Natural killer cell (primary cell): ENCODE data around the gene CDC37. TPM values are rescaled to one million over a fixed set of nuclear protein-coding genes. Genes with fewer than 3 reads are reported as not detected.
"Not testable (repeated sequence)": the region's sequence is repeated elsewhere in the genome, so short reads cannot be mapped to it uniquely, and the experiment has no call there.

Experiments
- ATAC-seq, 3 donors: fragments of 150-1000 bp in 2 of 3; fragments of 200-7000 bp in 1 of 3; cut with Tn5 transposase; 1 replicate in 1 of 3; 2 replicates in 2 of 3; pipeline ENCODE4 v1.10.0; 2021; ENCODE audit warnings: mild to moderate bottlenecking in 2 of 3, moderate library complexity in 2 of 3
- DNase-seq, 2 donors: peaks; one replicate each; pipeline versions ENCODE4 v3.0.0 to v3.0.0-alpha.2; 2013 to 2021; ENCODE audit warnings: mixed read lengths in 1 of 2
- H3K27ac ChIP-seq: one replicate; pipeline ENCODE4 v1.5.1; 2013; ENCODE audit warnings: mild to moderate bottlenecking, low read length
- H3K27me3 ChIP-seq: one replicate; pipeline ENCODE4 v1.6.1; 2013; ENCODE audit warnings: low read length; ENCODE audit not compliant: control insufficient read depth, insufficient read depth
- H3K36me3 ChIP-seq: one replicate; pipeline ENCODE4 v1.6.1; 2013; ENCODE audit warnings: low read length; ENCODE audit not compliant: control insufficient read depth, insufficient read depth
- H3K4me1 ChIP-seq: one replicate; pipeline ENCODE4 v1.6.1; 2013; ENCODE audit warnings: low read length; ENCODE audit not compliant: control insufficient read depth, insufficient read depth
- H3K4me3 ChIP-seq: one replicate; pipeline ENCODE4 v1.5.1; 2013; ENCODE audit warnings: low read length
- H3K9me3 ChIP-seq: one replicate; pipeline ENCODE4 v1.6.1; 2013; ENCODE audit warnings: low read length; ENCODE audit not compliant: control insufficient read depth, insufficient read depth
- H3K27ac Mint-ChIP-seq, 2 donors: one replicate each; pipeline ENCODE4 v1.8.0; 2022; ENCODE audit warnings: mild to moderate bottlenecking in 2 of 2, mixed read lengths in 2 of 2, moderate library complexity in 1 of 2
- H3K27me3 Mint-ChIP-seq, 2 donors: one replicate each; pipeline ENCODE4 v1.8.0; 2022; ENCODE audit warnings: low read depth in 2 of 2, mixed read lengths in 2 of 2
- H3K36me3 Mint-ChIP-seq: one replicate; pipeline ENCODE4 v1.8.0; 2022; ENCODE audit warnings: mixed read lengths
- H3K4me1 Mint-ChIP-seq, 2 donors: one replicate each; pipeline ENCODE4 v1.8.0; 2022; ENCODE audit warnings: mixed read lengths in 2 of 2
- H3K4me3 Mint-ChIP-seq: one replicate; pipeline ENCODE4 v1.8.0; 2022; ENCODE audit warnings: mild to moderate bottlenecking, moderate library complexity, mixed read lengths
- H3K9me3 Mint-ChIP-seq, 2 donors: one replicate each; pipeline ENCODE4 v1.8.0; 2022; ENCODE audit warnings: mixed read lengths in 2 of 2
- WGBS: methylation state at CpG from one replicate; pipeline ENCODE4 v1.1.7; 2013; ENCODE audit warnings: missing lambda C conversion rate; ENCODE audit not compliant: insufficient coverage; 5-methylcytosine and 5-hydroxymethylcytosine counted together
- intact Hi-C: fragments of 100-400 bp; cut with micrococcal nuclease; formaldehyde crosslinking; loops from one replicate; pipeline ENCODE4 v1.14.2; 2022
- total RNA-seq, 4 donors: library from RNA; stranded (reverse); fragments of 120-200 nt in 1 of 4; gene quantifications; one replicate each; pipeline versions ENCODE4 v1.2.3 to v1.2.4, GENCODE V29; 2013 to 2022
- TF ChIP-seq, protein P1 (sequence below): fragments of 200-600 bp; IDR thresholded peaks from one replicate; pipeline ENCODE4 v1.8.0; 2022; ENCODE audit warnings: antibody characterized with exemption

The CDC37 gene
- total RNA-seq, 3 donors from 2014 or later (not counting 1 experiment from before 2014, with no cell fraction given) = 211 to 242 (median 223) TPM

DNA sequence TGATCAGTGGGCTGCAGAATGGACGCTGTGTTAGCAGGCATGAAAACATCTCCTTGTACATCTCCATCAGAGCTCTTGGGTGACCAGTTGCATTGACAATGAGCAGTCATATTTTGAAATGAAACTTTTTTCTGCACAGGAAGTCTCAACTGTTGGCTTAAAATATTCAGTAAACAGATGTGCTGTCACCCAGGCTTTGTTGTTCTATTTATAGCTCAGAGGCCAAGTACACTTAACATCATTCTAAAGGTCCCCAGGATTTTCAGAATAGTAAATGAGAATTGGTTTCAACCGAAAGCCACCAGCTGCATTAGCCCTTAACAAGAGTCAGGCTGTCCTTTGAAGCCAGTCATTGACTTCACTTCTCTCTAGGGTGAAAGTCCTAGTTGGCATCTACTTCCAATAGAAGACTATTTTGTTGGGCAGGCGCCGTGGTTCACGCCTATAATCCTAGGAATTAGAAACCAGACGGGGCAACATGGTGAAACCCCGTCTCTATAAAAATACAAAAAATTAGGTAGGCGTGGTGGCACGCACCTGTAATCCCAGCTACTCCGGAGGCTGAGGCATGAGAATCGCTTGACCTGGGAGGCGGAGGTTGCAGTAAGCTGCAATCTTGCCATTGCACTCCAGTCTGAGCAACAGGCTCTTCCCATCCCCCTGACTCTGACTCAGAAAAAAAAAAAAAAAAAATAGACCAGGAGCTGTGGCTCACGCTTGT is 9.1 kb upstream of the CDC37 start:
- H3K27ac Mint-ChIP-seq = peak overlapping the region; percentile 97 to 98
- Histone ChIP-seq H3K27ac (peak overlapping the region; percentile 94), H3K4me3 (no peak overlapping the region), H3K36me3 (no peaks in the 10 kb centered on the region), H3K9me3 (no peaks in the 10 kb centered on the region), H3K27me3 (peaks cover 5% of the 10 kb centered on the region), H3K4me1 (peaks cover 76% of the 10 kb centered on the region)
- intact Hi-C loops = no loop called here
- ATAC-seq (peak; percentile 17 to 31 (median 19)), DNase-seq (peak in 1 of 2 donors; percentile 73)
- H3K27me3 Mint-ChIP-seq = peaks cover 0 to 4% of the 10 kb centered on the region in 2 donors
- 55% methylated on average over 11 of the region's 13 CpGs for WGBS
- H3K4me3 Mint-ChIP-seq = peak overlapping the region; percentile 69
- TF ChIP-seq, protein P1, sequence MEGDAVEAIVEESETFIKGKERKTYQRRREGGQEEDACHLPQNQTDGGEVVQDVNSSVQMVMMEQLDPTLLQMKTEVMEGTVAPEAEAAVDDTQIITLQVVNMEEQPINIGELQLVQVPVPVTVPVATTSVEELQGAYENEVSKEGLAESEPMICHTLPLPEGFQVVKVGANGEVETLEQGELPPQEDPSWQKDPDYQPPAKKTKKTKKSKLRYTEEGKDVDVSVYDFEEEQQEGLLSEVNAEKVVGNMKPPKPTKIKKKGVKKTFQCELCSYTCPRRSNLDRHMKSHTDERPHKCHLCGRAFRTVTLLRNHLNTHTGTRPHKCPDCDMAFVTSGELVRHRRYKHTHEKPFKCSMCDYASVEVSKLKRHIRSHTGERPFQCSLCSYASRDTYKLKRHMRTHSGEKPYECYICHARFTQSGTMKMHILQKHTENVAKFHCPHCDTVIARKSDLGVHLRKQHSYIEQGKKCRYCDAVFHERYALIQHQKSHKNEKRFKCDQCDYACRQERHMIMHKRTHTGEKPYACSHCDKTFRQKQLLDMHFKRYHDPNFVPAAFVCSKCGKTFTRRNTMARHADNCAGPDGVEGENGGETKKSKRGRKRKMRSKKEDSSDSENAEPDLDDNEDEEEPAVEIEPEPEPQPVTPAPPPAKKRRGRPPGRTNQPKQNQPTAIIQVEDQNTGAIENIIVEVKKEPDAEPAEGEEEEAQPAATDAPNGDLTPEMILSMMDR = no peak
- H3K36me3 Mint-ChIP-seq = no peaks in the 10 kb centered on the region
- H3K4me1 Mint-ChIP-seq = peaks cover 55 to 70% of the 10 kb centered on the region in 2 donors
- no peaks in the 10 kb centered on the region for H3K9me3 Mint-ChIP-seq

- H3K27me3 Mint-ChIP-seq, ATAC-seq, H3K9me3 Mint-ChIP-seq, H3K9me3 ChIP-seq, H3K27ac ChIP-seq, intact Hi-C loops, H3K27me3 ChIP-seq, DNase-seq, H3K36me3 Mint-ChIP-seq, H3K4me3 Mint-ChIP-seq, H3K36me3 ChIP-seq, H3K4me3 ChIP-seq: not testable (repeated sequence)
- Mint-ChIP-seq H3K4me1 (peaks cover 59 to 71% of the 10 kb centered on the region in 2 donors), H3K27ac (peak overlapping the region; percentile 97 to 98)
- WGBS = 83% methylated on average over 5 of the region's 5 CpGs
- H3K4me1 ChIP-seq = peaks cover 77% of the 10 kb centered on the region
These were observed 7.9 kb upstream of the CDC37 start for GRCh38 chr19:10411224-10411623.

DNA sequence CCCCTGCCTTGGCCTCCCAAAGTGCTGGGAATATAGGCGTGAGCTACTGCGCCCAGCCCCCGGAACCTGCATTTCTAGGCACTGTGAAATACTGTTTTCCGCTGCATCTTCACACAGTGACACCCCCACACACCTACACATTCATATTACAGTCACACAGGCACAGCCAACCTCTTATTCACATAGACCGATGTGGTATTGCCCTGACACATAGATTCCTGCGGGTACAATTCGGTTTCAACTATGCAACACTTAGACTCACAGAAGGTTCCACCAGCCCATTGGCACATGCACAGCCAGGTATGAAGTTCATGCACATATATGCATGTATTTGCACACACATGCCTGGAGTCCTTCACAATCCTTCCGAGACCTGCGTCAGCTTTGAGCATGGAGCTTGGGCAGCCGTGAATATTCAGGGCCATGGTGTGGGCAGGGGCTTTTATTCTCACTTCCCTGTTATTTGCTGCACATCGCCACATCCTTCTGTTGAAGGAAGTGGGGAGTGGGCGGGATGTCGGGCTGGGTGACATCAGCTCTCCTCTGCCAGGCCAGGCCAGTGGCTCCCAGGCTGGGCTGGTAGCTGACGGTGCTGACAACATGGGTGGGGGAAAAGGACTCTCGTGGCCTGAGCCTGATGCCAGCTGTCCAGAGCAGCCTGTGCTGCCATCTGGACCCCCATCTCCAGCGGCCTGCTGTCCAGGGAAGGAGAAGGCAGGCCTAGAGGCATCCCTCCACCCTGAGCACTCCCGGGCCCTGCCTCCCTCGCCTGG is 5.4 kb upstream of the CDC37 start:
- intact Hi-C loops = loop anchor here (1.0 to 5.0 kb wide), 4 partner anchors 8 to 306 kb away; partner anchors contain the start of genes ANGPTL6 and KRI1
- ATAC-seq = peak; percentile 46 to 69 (median 59)
- Histone ChIP-seq H3K9me3 (no peaks in the 10 kb centered on the region), H3K27ac (peak overlapping the region; percentile 73), H3K4me1 (peaks cover 93% of the 10 kb centered on the region), H3K36me3 (no peaks in the 10 kb centered on the region), H3K27me3 (no peaks in the 10 kb centered on the region), H3K4me3 (no peak overlapping the region)
- Mint-ChIP-seq H3K36me3 (no peaks in the 10 kb centered on the region), H3K4me1 (peaks cover 66 to 81% of the 10 kb centered on the region in 2 donors), H3K9me3 (no peaks in the 10 kb centered on the region), H3K27me3 (no peaks in the 10 kb centered on the region), H3K4me3 (peak overlapping the region; percentile 88), H3K27ac (peak overlapping the region; percentile 97 to 98)
- WGBS = 19% methylated on average over 17 of the region's 18 CpGs
- TF ChIP-seq, protein P1 = no peak
- DNase-seq = peak; percentile 64 to 75

GRCh38 chr19:10407096-10407495 is 3.8 kb upstream of the CDC37 start:
- intact Hi-C loops = loop anchor here (5.0 kb wide), 1 partner anchor 305 kb away; the partner anchor contains the start of gene ANGPTL6
- Mint-ChIP-seq H3K27ac (peak overlapping the region; percentile 97 to 98), H3K4me1 (peaks cover 73 to 92% of the 10 kb centered on the region in 2 donors), H3K4me3 (peak overlapping the region; percentile 85), H3K9me3 (no peaks in the 10 kb centered on the region), H3K36me3 (no peaks in the 10 kb centered on the region), H3K27me3 (no peaks in the 10 kb centered on the region)
- TF ChIP-seq, protein P1 = no peak
- ATAC-seq (no peak), DNase-seq (peak in 1 of 2 donors; percentile 38)
- Histone ChIP-seq H3K27ac (peak overlapping the region; percentile 90), H3K9me3 (no peaks in the 10 kb centered on the region), H3K4me3 (no peak overlapping the region), H3K4me1 (peaks cover 94% of the 10 kb centered on the region), H3K36me3 (no peaks in the 10 kb centered on the region), H3K27me3 (no peaks in the 10 kb centered on the region)
